IPS-18c (cell line): Measurements from ENCODE around the gene MARK2.

Experiments used
- H3K4me3 ChIP-seq: 2 replicates; pipeline ENCODE4 v1.7.0; 2013; ENCODE audit warnings: low read depth, mild to moderate bottlenecking, low read length, moderate library complexity; ENCODE audit not compliant: insufficient read depth
- H3K9me3 ChIP-seq: one replicate; pipeline ENCODE4 v1.6.1; 2013; ENCODE audit warnings: mild to moderate bottlenecking, low read length, moderate library complexity; ENCODE audit not compliant: control insufficient read depth, insufficient read depth

MARK2 gene

GRCh38 chr11:63909591-63910506, 70.9 kb downstream of the MARK2 start:
- Histone ChIP-seq H3K4me3 (no peak overlapping the region), H3K9me3 (no peaks in the 10 kb centered on the region)

GRCh38 chr11:63910675-63911074, 71.8 kb downstream of the MARK2 start:
- Histone ChIP-seq H3K9me3 (no peaks in the 10 kb centered on the region), H3K4me3 (no peak overlapping the region)

GRCh38 chr11:63911440-63911839, 72.5 kb downstream of the MARK2 start:
- no peaks in the 10 kb centered on the region for H3K9me3 ChIP-seq
- H3K4me3 ChIP-seq, result no peak overlapping the region

GRCh38 chr11:63911876-63912275, 73.0 kb downstream of the MARK2 start:
- no peak overlapping the region for H3K4me3 ChIP-seq
- no peaks in the 10 kb centered on the region for H3K9me3 ChIP-seq

GRCh38 chr11:63912678-63913077, 73.8 kb downstream of the MARK2 start:
- no peak overlapping the region for H3K4me3 ChIP-seq

GRCh38 chr11:63913866-63914830, 75.2 kb downstream of the MARK2 start:
- no peaks in the 10 kb centered on the region for H3K9me3 ChIP-seq

More at GRCh38 chr11:63912678-63913077, 73.8 kb downstream of the MARK2 start:
- no peaks in the 10 kb centered on the region for H3K9me3 ChIP-seq

GRCh38 chr11:63914896-63915691, 76.2 kb downstream of the MARK2 start:
- Histone ChIP-seq H3K4me3 (peak overlapping the region; percentile 85), H3K9me3 (no peaks in the 10 kb centered on the region)

More at GRCh38 chr11:63913866-63914830, 75.2 kb downstream of the MARK2 start:
- H3K4me3 ChIP-seq, result no peak overlapping the region

- Histone ChIP-seq H3K9me3 (no peaks in the 10 kb centered on the region), H3K4me3 (peak overlapping the region; percentile 85)
Observed at GRCh38 chr11:63915961-63916836, 77.3 kb downstream of the MARK2 start.

GRCh38 chr11:63916837-63917691, 78.2 kb downstream of the MARK2 start, which contains the start of gene RCOR2:
RCOR2 (minus strand) TSS chr11:63917164; CDS start chr11:63916456, 708 bp downstream.
- peaks cover 2% of the 10 kb centered on the region for H3K9me3 ChIP-seq
- H3K4me3 ChIP-seq, result peak within 1 kb of the TSS; percentile 85

- peak overlapping the region; percentile 85 for H3K4me3 ChIP-seq
Observed at GRCh38 chr11:63917692-63918506, 79.0 kb downstream of the MARK2 start.

GRCh38 chr11:63918507-63919191, 79.7 kb downstream of the MARK2 start:
- Histone ChIP-seq H3K4me3 (peak overlapping the region; percentile 67), H3K9me3 (peaks cover 2% of the 10 kb centered on the region)

More at GRCh38 chr11:63917692-63918506, 79.0 kb downstream of the MARK2 start:
- peaks cover 2% of the 10 kb centered on the region for H3K9me3 ChIP-seq

GRCh38 chr11:63919267-63920125, 80.6 kb downstream of the MARK2 start:
- H3K4me3 ChIP-seq, result peak overlapping the region; percentile 67

More at GRCh38 chr11:63919267-63920125, 80.6 kb downstream of the MARK2 start:
- H3K9me3 ChIP-seq, result peaks cover 2% of the 10 kb centered on the region
